GM12878 (cell line): ENCODE measurements around the gene LIN54. TPM values are rescaled to one million over a fixed set of nuclear protein-coding genes. Genes with fewer than 3 reads are reported as not detected.

ENCODE experiments used
- ASH2L ChIP-seq: fragments of 300-600, 200-600 bp; sonication (generic); IDR thresholded peaks from 2 replicates; pipeline ENCODE4 v1.6.1; 2017; ENCODE audit warnings: low read depth, mild to moderate bottlenecking, borderline replicate concordance
- BACH1 ChIP-seq: fragments of 450-650 bp; IDR thresholded peaks from 2 replicates; pipeline ENCODE4 v1.6.1; 2017; ENCODE audit warnings: mild to moderate bottlenecking, borderline replicate concordance
- BCL3 ChIP-seq: IDR thresholded peaks from 2 replicates; pipeline ENCODE4 v1.6.1; 2011; ENCODE audit warnings: borderline replicate concordance, low read depth, mild to moderate bottlenecking, moderate library complexity, low read length; ENCODE audit not compliant: insufficient read depth, poor library complexity, severe bottlenecking
- BMI1 ChIP-seq: fragments of 450-650 bp; IDR thresholded peaks from 2 replicates; pipeline ENCODE4 v1.6.1; 2016; ENCODE audit warnings: mild to moderate bottlenecking, moderate library complexity, borderline replicate concordance
- CBX5 ChIP-seq: sonication (generic); IDR thresholded peaks from 2 replicates; pipeline ENCODE4 v1.6.1; 2016; ENCODE audit warnings: low read depth, moderate library complexity, mild to moderate bottlenecking, inconsistent platforms
- E2F4 ChIP-seq: IDR thresholded peaks from 2 replicates; pipeline ENCODE4 v1.6.1; 2012; ENCODE audit warnings: low read depth, low read length, improper control_type of control experiment
- EGR1 ChIP-seq, 2 experiments: IDR thresholded peaks; 1 replicate in 1 of 2; 2 replicates in 1 of 2; pipeline ENCODE4 v1.6.1; 2011 to 2012; ENCODE audit warnings: low read depth in 2 of 2, low read length in 2 of 2, borderline replicate concordance in 1 of 2, mild to moderate bottlenecking in 1 of 2, moderate library complexity in 1 of 2
- EP300 ChIP-seq, 2 experiments: fragments of 150-350 bp in 1 of 2; IDR thresholded peaks; 2 replicates each; pipeline ENCODE4 v1.6.1; 2011 to 2012; ENCODE audit warnings: low read depth in 2 of 2, low read length in 2 of 2, borderline replicate concordance in 1 of 2, improper control_type of control experiment in 1 of 2, inconsistent platforms in 1 of 2; ENCODE audit not compliant: control insufficient read depth in 1 of 2
- ESRRA ChIP-seq: IDR thresholded peaks from 2 replicates; pipeline ENCODE4 v1.6.1; 2012; ENCODE audit warnings: mild to moderate bottlenecking, low read length, improper control_type of control experiment
- HDAC2 ChIP-seq: fragments of 200-600 bp; sonication (generic); IDR thresholded peaks from 2 replicates; pipeline ENCODE4 v1.6.1; 2017
- IRF4 ChIP-seq: IDR thresholded peaks from 2 replicates; pipeline ENCODE4 v1.6.1; 2011; ENCODE audit warnings: low read depth, low read length
- JUNB ChIP-seq: IDR thresholded peaks from 2 replicates; pipeline ENCODE4 v1.6.1; 2016; ENCODE audit warnings: antibody characterized with exemption, mild to moderate bottlenecking
- POLR2AphosphoS2 ChIP-seq: IDR thresholded peaks from 2 replicates; pipeline ENCODE4 v1.6.1; 2011; ENCODE audit warnings: low read depth, mild to moderate bottlenecking, low read length, improper control_type of control experiment, moderate library complexity
- RAD21 ChIP-seq: IDR thresholded peaks from 2 replicates; pipeline ENCODE4 v1.6.1; 2011; ENCODE audit warnings: mild to moderate bottlenecking, low read depth, low read length, moderate library complexity; ENCODE audit not compliant: insufficient read depth
- RBBP5 ChIP-seq: fragments of 200-600 bp; sonication (generic); conservative IDR thresholded peaks from 2 replicates; pipeline ENCODE4 v1.6.1; 2016
- SIX5 ChIP-seq: IDR thresholded peaks from 2 replicates; pipeline ENCODE4 v1.6.1; 2011; ENCODE audit warnings: mild to moderate bottlenecking, low read depth, low read length, moderate library complexity; ENCODE audit not compliant: severe bottlenecking
- SRF ChIP-seq, 2 experiments: IDR thresholded peaks; 2 replicates each; pipeline ENCODE4 v1.6.1; 2011; ENCODE audit warnings: low read depth in 2 of 2, low read length in 2 of 2, mild to moderate bottlenecking in 1 of 2, moderate library complexity in 1 of 2
- TARDBP ChIP-seq: IDR thresholded peaks from 2 replicates; pipeline ENCODE4 v1.6.1; 2016; ENCODE audit warnings: borderline replicate concordance
- TBL1XR1 ChIP-seq: IDR thresholded peaks from 2 replicates; pipeline ENCODE4 v1.6.1; 2012; ENCODE audit warnings: low read depth, low read length, improper control_type of control experiment
- ZBED1 ChIP-seq: IDR thresholded peaks from 2 replicates; pipeline ENCODE4 v1.6.1; 2016; ENCODE audit warnings: borderline replicate concordance
- ZNF207 ChIP-seq: fragments of 450-650 bp; IDR thresholded peaks from 2 replicates; pipeline ENCODE4 v1.6.1; 2014; ENCODE audit warnings: antibody characterized with exemption, mild to moderate bottlenecking, borderline replicate concordance
- ZNF274 ChIP-seq: IDR thresholded peaks from one replicate; pipeline ENCODE4 v1.8.0; 2011; ENCODE audit not compliant: insufficient read length, insufficient read depth
- polyA plus RNA-seq, 11 experiments: library from polyadenylated mRNA; depleted of rRNA in 4 of 11; unstranded in 6 of 11; stranded (reverse) in 5 of 11; fragments of >200 nt; fragmentation: Nextera tagmentation in 4 of 11; fragmentation: Illumina TruSeq in 1 of 11; extraction: Ambion mirVana in 4 of 11; extraction: Trizol in 1 of 11; gene quantifications; 1 replicate in 1 of 11; 2 replicates in 10 of 11; pipeline versions ENCODE4 v1.2.1 to v1.2.3, GENCODE V29; 2011 to 2016; ENCODE audit warnings: inconsistent platforms in 2 of 11, missing spikeins in 2 of 11, low read depth in 1 of 11
- total RNA-seq, 4 experiments: library from RNA; depleted of rRNA in 3 of 4; stranded (reverse); fragments of >200 nt in 3 of 4; fragmentation: Illumina TruSeq in 1 of 4; extraction: Trizol in 1 of 4; gene quantifications; 2 replicates each; pipeline versions ENCODE4 v1.2.1 to v1.2.3, GENCODE V29; 2013 to 2021
- TF ChIP-seq, protein P1 (sequence below): IDR thresholded peaks from 2 replicates; pipeline ENCODE4 v1.6.1; 2011; ENCODE audit warnings: low read depth, mild to moderate bottlenecking, low read length, moderate library complexity, borderline replicate concordance; ENCODE audit errors: extremely low read depth
- TF ChIP-seq, protein P2 (sequence below): fragments of 450-650 bp; formaldehyde crosslinking; IDR thresholded peaks from 2 replicates; pipeline ENCODE4 v1.5.0; 2022; ENCODE audit warnings: mild to moderate bottlenecking, missing genetic modification characterization

LIN54 gene
- total and polyA plus RNA-seq, 10 of the 15 experiments (the other 5 are each of a cell fraction or from before 2014, with no cell fraction given) = 1.5 to 20.4 (median 12.2) TPM

- TF ChIP-seq, protein P1, sequence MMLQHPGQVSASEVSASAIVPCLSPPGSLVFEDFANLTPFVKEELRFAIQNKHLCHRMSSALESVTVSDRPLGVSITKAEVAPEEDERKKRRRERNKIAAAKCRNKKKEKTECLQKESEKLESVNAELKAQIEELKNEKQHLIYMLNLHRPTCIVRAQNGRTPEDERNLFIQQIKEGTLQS = no peak
- TF ChIP-seq ESRRA (no peak), JUNB (no peak), SRF (IDR thresholded peaks at IDR 0.05; ENCODE audit: low read depth in 2 of 2, low read length in 2 of 2) (peak; percentile 38 to 67; a peak in 3 of 4 replicates), HDAC2 (no peak), ZNF274 (no peak), ZBED1 (no peak), RAD21 (no peak), EGR1 (IDR thresholded peaks at IDR 0.05; ENCODE audit: borderline replicate concordance in 1 of 2, low read depth in 2 of 2, low read length in 2 of 2) (peak; percentile 70 to 74; a peak in 2 of 3 replicates), ZNF207 (peak; percentile 77; the same call in 1 of the 2 replicates), IRF4 (no peak; the same call in 1 of the 2 replicates), BACH1 (no peak; the same call in none of the 2 replicates), TARDBP (0 out of 2 replicates have a peak, but pooled peaks have one; percentile 31), BMI1 (no peak), TBL1XR1 (no peak), BCL3 (peak; percentile 38), E2F4 (no peak; the same call in 1 of the 2 replicates), POLR2AphosphoS2 (peak; percentile 87), SIX5 (peak; percentile 33), CBX5 (peak; percentile 63; the same call in 1 of the 2 replicates), ASH2L (no peak), RBBP5 (no peak), EP300 (IDR thresholded peaks at IDR 0.05; ENCODE audit: borderline replicate concordance in 1 of 2, control insufficient read depth in 1 of 2, low read depth in 2 of 2, low read length in 2 of 2) (peak in 1 of 2 experiments; percentile 31; a peak in 1 of 4 replicates)
- TF ChIP-seq, protein P2, sequence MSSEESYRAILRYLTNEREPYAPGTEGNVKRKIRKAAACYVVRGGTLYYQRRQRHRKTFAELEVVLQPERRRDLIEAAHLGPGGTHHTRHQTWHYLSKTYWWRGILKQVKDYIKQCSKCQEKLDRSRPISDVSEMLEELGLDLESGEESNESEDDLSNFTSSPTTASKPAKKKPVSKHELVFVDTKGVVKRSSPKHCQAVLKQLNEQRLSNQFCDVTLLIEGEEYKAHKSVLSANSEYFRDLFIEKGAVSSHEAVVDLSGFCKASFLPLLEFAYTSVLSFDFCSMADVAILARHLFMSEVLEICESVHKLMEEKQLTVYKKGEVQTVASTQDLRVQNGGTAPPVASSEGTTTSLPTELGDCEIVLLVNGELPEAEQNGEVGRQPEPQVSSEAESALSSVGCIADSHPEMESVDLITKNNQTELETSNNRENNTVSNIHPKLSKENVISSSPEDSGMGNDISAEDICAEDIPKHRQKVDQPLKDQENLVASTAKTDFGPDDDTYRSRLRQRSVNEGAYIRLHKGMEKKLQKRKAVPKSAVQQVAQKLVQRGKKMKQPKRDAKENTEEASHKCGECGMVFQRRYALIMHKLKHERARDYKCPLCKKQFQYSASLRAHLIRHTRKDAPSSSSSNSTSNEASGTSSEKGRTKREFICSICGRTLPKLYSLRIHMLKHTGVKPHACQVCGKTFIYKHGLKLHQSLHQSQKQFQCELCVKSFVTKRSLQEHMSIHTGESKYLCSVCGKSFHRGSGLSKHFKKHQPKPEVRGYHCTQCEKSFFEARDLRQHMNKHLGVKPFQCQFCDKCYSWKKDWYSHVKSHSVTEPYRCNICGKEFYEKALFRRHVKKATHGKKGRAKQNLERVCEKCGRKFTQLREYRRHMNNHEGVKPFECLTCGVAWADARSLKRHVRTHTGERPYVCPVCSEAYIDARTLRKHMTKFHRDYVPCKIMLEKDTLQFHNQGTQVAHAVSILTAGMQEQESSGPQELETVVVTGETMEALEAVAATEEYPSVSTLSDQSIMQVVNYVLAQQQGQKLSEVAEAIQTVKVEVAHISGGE (CRISPR knock-in tag) = no peak
Observed at GRCh38 chr4:82890901-82891706, 119.5 kb downstream of the LIN54 start, which contains the start of gene SEC31A (continued).
